Fibroblast of lung (primary cell): ENCODE results near the gene EBI3. TPM values are rescaled to one million over a fixed set of nuclear protein-coding genes. Genes with fewer than 3 reads are reported as not detected.

Experiments
- DNase-seq, 2 donors: peaks; one replicate each; pipeline versions ENCODE4 v3.0.0 to v3.0.0-alpha.2; 2010; ENCODE audit warnings: low read depth in 2 of 2
- H2AFZ ChIP-seq: 2 replicates; pipeline ENCODE4 v1.5.1; 2012; ENCODE audit warnings: low read length, control low read depth, inconsistent platforms
- H3K27ac ChIP-seq: 2 replicates; pipeline ENCODE4 v1.5.1; 2011; ENCODE audit warnings: low read length, control low read depth; ENCODE audit not compliant: insufficient read depth
- H3K27me3 ChIP-seq: 2 replicates; pipeline ENCODE4 v1.5.1; 2011; ENCODE audit warnings: mild to moderate bottlenecking, low read length; ENCODE audit not compliant: control insufficient read depth, insufficient read depth
- H3K36me3 ChIP-seq: 2 replicates; pipeline ENCODE4 v1.5.1; 2011; ENCODE audit warnings: low read length; ENCODE audit not compliant: control insufficient read depth, insufficient read depth
- H3K4me1 ChIP-seq: 2 replicates; pipeline ENCODE4 v1.5.1; 2011; ENCODE audit warnings: low read length; ENCODE audit not compliant: control insufficient read depth, insufficient read depth; ENCODE audit errors: extremely low read depth
- H3K4me2 ChIP-seq: 2 replicates; pipeline ENCODE4 v1.5.1; 2011; ENCODE audit warnings: low read length, control low read depth; ENCODE audit not compliant: insufficient read depth; ENCODE audit errors: extremely low read depth
- H3K4me3 ChIP-seq, 4 experiments: fragments of 200-600 bp in 1 of 4; sonication (generic) in 1 of 4; replicated peaks in 1 of 4; 2 replicates each; pipeline ENCODE4 v1.5.1; 2011 to 2016; ENCODE audit warnings: low read length in 4 of 4, low read depth in 3 of 4, mild to moderate bottlenecking in 3 of 4, control low read depth in 2 of 4, inconsistent platforms in 1 of 4, mixed read lengths in 1 of 4; ENCODE audit not compliant: insufficient read depth in 1 of 4; ENCODE audit errors: control extremely low read depth in 1 of 4
- H3K79me2 ChIP-seq: 2 replicates; pipeline ENCODE4 v1.5.1; 2012; ENCODE audit warnings: mild to moderate bottlenecking, low read length, inconsistent platforms; ENCODE audit not compliant: control insufficient read depth, insufficient read depth
- H3K9ac ChIP-seq: 2 replicates; pipeline ENCODE4 v1.5.1; 2011; ENCODE audit warnings: mild to moderate bottlenecking, low read length, control low read depth; ENCODE audit not compliant: insufficient read depth
- H3K9me3 ChIP-seq: 2 replicates; pipeline ENCODE4 v1.5.1; 2012; ENCODE audit warnings: low read depth, low read length; ENCODE audit not compliant: control insufficient read depth, insufficient read depth
- H4K20me1 ChIP-seq: 2 replicates; pipeline ENCODE4 v1.5.1; 2011; ENCODE audit warnings: low read length; ENCODE audit not compliant: control insufficient read depth, insufficient read depth; ENCODE audit errors: extremely low read depth
- CTCF ChIP-seq, 2 donors: IDR thresholded peaks in 1 of 2; conservative IDR thresholded peaks in 1 of 2; 1 replicate in 1 of 2; 2 replicates in 1 of 2; pipeline ENCODE4 v1.5.1; 2011 to 2012; ENCODE audit warnings: low read length in 2 of 2, control low read depth in 1 of 2, inconsistent platforms in 1 of 2, low read depth in 1 of 2, mild to moderate bottlenecking in 1 of 2
- EZH2 ChIP-seq: IDR thresholded peaks from 2 replicates; pipeline ENCODE4 v1.5.1; 2012; ENCODE audit warnings: low read length, control low read depth, mild to moderate bottlenecking; ENCODE audit errors: missing control alignments
- polyA plus RNA-seq, 2 donors: library from polyadenylated mRNA; depleted of rRNA in 1 of 2; stranded (reverse) in 1 of 2; unstranded in 1 of 2; fragments of >200 nt; gene quantifications; 2 replicates each; pipeline ENCODE4 v1.2.1, GENCODE V29; 2011 to 2012; ENCODE audit warnings: missing spikeins in 1 of 2
- total RNA-seq: library from RNA; depleted of rRNA; stranded (reverse); fragments of >200 nt; gene quantifications from 2 replicates; pipeline ENCODE4 v1.2.1, GENCODE V29; 2014

Gene EBI3
- total and polyA plus RNA-seq, 2 donors (not counting 1 experiment from before 2014, with no cell fraction given), result 0.14 TPM; not detected in 1

GRCh38 chr19:4267101-4267900 lies 38.0 kb downstream of the EBI3 start:
- no peaks in the 10 kb centered on the region for H3K4me1 ChIP-seq
- H3K27me3 ChIP-seq, result no peaks in the 10 kb centered on the region
- peak; percentile 17 to 39 for DNase-seq
- H3K9me3 ChIP-seq, result no peaks in the 10 kb centered on the region
- H3K9ac ChIP-seq, result no peak overlapping the region
- H3K79me2 ChIP-seq, result no peaks in the 10 kb centered on the region
- H4K20me1 ChIP-seq, result no peaks in the 10 kb centered on the region
- H3K4me3 ChIP-seq, result no peak overlapping the region
- TF ChIP-seq EZH2 (no peak), CTCF (conservative IDR thresholded peaks at IDR 0.05 in 1 of 2, IDR thresholded peaks at IDR 0.05 in 1 of 2; ENCODE audit: low read depth in 1 of 2, low read length in 2 of 2) (peak; percentile 70 to 74)
- H3K36me3 ChIP-seq, result peaks cover 4% of the 10 kb centered on the region
- H3K4me2 ChIP-seq, result no peak overlapping the region
- H2AFZ ChIP-seq, result no peak overlapping the region
- H3K27ac ChIP-seq, result no peak overlapping the region

GRCh38 chr19:4267901-4268815 lies 38.8 kb downstream of the EBI3 start:
- DNase-seq, result no peak
- H3K9me3 ChIP-seq, result no peaks in the 10 kb centered on the region
- H3K27me3 ChIP-seq, result no peaks in the 10 kb centered on the region

More at GRCh38 chr19:4267901-4268815, 38.8 kb downstream of the EBI3 start:
- Histone ChIP-seq H3K4me3 (no peak overlapping the region), H2AFZ (no peak overlapping the region), H4K20me1 (no peaks in the 10 kb centered on the region), H3K79me2 (no peaks in the 10 kb centered on the region), H3K4me2 (no peak overlapping the region), H3K9ac (no peak overlapping the region), H3K27ac (no peak overlapping the region), H3K4me1 (no peaks in the 10 kb centered on the region), H3K36me3 (peaks cover 4% of the 10 kb centered on the region)
- TF ChIP-seq EZH2 (no peak), CTCF (conservative IDR thresholded peaks at IDR 0.05 in 1 of 2, IDR thresholded peaks at IDR 0.05 in 1 of 2; ENCODE audit: low read depth in 1 of 2, low read length in 2 of 2) (no peak)
